Lower lobe of right lung (tissue), 2 donors: ENCODE data around the gene HHIPL2. TPM values are rescaled to one million over a fixed set of nuclear protein-coding genes. Genes with fewer than 3 reads are reported as not detected.

ENCODE experiments used
- ATAC-seq, 2 donors: fragments of 200-7000 bp; cut with Tn5 transposase; one replicate each; pipeline ENCODE4 v1.9.1; 2020 to 2022; ENCODE audit warnings: mild to moderate bottlenecking in 2 of 2, moderate library complexity in 2 of 2
- DNase-seq: peaks from one replicate; pipeline ENCODE4 v3.0.0-alpha.2; 2020
- H3K27ac ChIP-seq: fragments of 200-600 bp; one replicate; pipeline ENCODE4 v1.8.0; 2022
- H3K27me3 ChIP-seq: fragments of 200-600 bp; one replicate; pipeline ENCODE4 v1.8.0; 2022; ENCODE audit warnings: low read depth
- H3K36me3 ChIP-seq: fragments of 200-600 bp; one replicate; pipeline ENCODE4 v1.8.0; 2022; ENCODE audit warnings: mild to moderate bottlenecking
- H3K4me1 ChIP-seq: fragments of 200-600 bp; one replicate; pipeline ENCODE4 v1.8.0; 2022
- H3K4me3 ChIP-seq: fragments of 200-600 bp; one replicate; pipeline ENCODE4 v1.8.0; 2022; ENCODE audit warnings: mild to moderate bottlenecking
- H3K9me3 ChIP-seq: fragments of 200-600 bp; one replicate; pipeline ENCODE4 v1.8.0; 2022
- CTCF ChIP-seq: fragments of 200-600 bp; IDR thresholded peaks from one replicate; pipeline ENCODE4 v1.8.0; 2022; ENCODE audit warnings: antibody characterized with exemption, mild to moderate bottlenecking
- intact Hi-C: fragments of 100-400 bp; cut with DNase I; formaldehyde crosslinking; loops from one replicate; pipeline ENCODE4 v1.11.0; 2022
- total RNA-seq: library from RNA; stranded (reverse); fragmentation: NEBNext Ultra II Directional; extraction: Animal tissue kit (Norgen Biotek cat#: 25700); gene quantifications from one replicate; pipeline ENCODE4 v1.2.1, GENCODE V29; 2021
- donor health status: DM: no; HTN: yes; CAD: no; lungs with severe emphysema.

Gene HHIPL2
- total RNA-seq, 1 donor from 2014 or later: 0.97 TPM

- DNase-seq: no peak
- no peaks in the 10 kb centered on the region for H3K4me1 ChIP-seq
- H3K27me3 ChIP-seq: no peaks in the 10 kb centered on the region
- intact Hi-C loops: no loop called here
- no peak for TF ChIP-seq CTCF
- no peaks in the 10 kb centered on the region for H3K9me3 ChIP-seq
- ATAC-seq: no peak
- no peaks in the 10 kb centered on the region for H3K36me3 ChIP-seq
- H3K4me3 ChIP-seq: no peak overlapping the region
- no peak overlapping the region for H3K27ac ChIP-seq
Observed at GRCh38 chr1:222529916-222530315, 18.0 kb downstream of the HHIPL2 start.

GRCh38 chr1:222529181-222529580, 18.7 kb downstream of the HHIPL2 start:
- DNase-seq (no peak), ATAC-seq (no peak)
- Histone ChIP-seq H3K27ac (no peak overlapping the region), H3K4me1 (no peaks in the 10 kb centered on the region), H3K9me3 (no peaks in the 10 kb centered on the region), H3K36me3 (no peaks in the 10 kb centered on the region), H3K27me3 (no peaks in the 10 kb centered on the region), H3K4me3 (no peak overlapping the region)
- TF ChIP-seq CTCF: no peak
- intact Hi-C loops: no loop called here

- TF ChIP-seq CTCF: no peak
Observed at GRCh38 chr1:222525951-222526350, 22.0 kb downstream of the HHIPL2 start.

GRCh38 chr1:222523852-222524251, 24.1 kb downstream of the HHIPL2 start:
- no peaks in the 10 kb centered on the region for H3K4me1 ChIP-seq
- intact Hi-C loops: no loop called here
- no peak for ATAC-seq

More at GRCh38 chr1:222525951-222526350, 22.0 kb downstream of the HHIPL2 start:
- no peak for DNase-seq
- Histone ChIP-seq H3K27ac (no peak overlapping the region), H3K27me3 (no peaks in the 10 kb centered on the region), H3K4me1 (no peaks in the 10 kb centered on the region), H3K9me3 (no peaks in the 10 kb centered on the region), H3K4me3 (no peak overlapping the region), H3K36me3 (no peaks in the 10 kb centered on the region)
- intact Hi-C loops: no loop called here
- ATAC-seq: no peak

GRCh38 chr1:222522105-222522915, 25.6 kb downstream of the HHIPL2 start:
- DNase-seq (no peak), ATAC-seq (no peak)
- no peaks in the 10 kb centered on the region for H3K9me3 ChIP-seq
- no peaks in the 10 kb centered on the region for H3K36me3 ChIP-seq
- H3K4me3 ChIP-seq: no peak overlapping the region
- no peak overlapping the region for H3K27ac ChIP-seq
- no peaks in the 10 kb centered on the region for H3K27me3 ChIP-seq
- TF ChIP-seq CTCF: no peak
- H3K4me1 ChIP-seq: no peaks in the 10 kb centered on the region
- intact Hi-C loops: no loop called here

More at GRCh38 chr1:222523852-222524251, 24.1 kb downstream of the HHIPL2 start:
- no peak for DNase-seq
- no peak overlapping the region for H3K4me3 ChIP-seq
- no peaks in the 10 kb centered on the region for H3K27me3 ChIP-seq
- H3K27ac ChIP-seq: no peak overlapping the region
- no peak for TF ChIP-seq CTCF
- H3K9me3 ChIP-seq: no peaks in the 10 kb centered on the region
- H3K36me3 ChIP-seq: no peaks in the 10 kb centered on the region
